Measurements from ENCODE around the gene FAM193B. TPM values are rescaled to one million over a fixed set of nuclear protein-coding genes. Genes with fewer than 3 reads are reported as not detected.
"Not testable (repeated sequence)": the region's sequence is repeated elsewhere in the genome, so short reads cannot be mapped to it uniquely, and the experiment has no call there.

FAM193B gene
- total RNA-seq, 2 experiments from 2014 or later: 58.7 to 59.3 TPM

DNA sequence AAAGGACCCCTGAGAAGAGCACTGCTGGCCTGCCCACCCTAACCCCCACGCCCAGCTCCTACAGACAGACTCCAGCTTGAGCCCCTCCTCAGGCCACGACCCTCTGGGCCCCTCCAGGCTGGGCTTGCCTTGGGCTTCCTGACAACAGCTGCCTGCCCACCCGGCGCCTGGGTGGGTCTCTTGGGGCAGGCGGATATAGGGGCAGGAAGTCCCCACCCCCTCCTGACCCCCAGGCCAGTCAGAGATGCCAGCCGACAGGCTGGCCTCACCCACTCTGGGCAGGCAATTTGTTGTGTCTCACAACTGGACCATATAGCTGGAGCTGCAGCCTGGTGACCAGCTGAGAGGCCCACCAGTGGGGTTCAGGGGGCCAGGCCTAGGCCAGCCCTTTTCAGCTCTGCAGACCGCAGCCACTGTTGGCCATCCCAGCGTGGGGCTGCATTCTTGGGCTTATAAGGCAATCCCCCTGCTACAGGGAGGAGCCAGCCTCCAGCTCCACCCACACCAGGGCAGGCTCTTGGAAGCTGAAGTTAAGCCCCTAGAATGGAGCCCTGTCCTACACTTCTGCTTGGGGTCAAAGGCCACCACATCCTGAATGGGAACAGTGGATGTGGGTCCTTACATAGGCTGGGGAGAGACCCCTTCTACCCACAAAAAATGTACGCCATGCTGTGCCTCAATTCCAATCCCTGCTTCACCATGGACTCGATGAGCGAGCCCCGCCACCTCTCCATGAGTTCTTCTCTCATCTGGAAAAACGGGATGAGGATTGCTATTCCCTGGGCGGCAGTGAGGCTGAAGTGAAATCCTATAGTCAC is 58.9 kb downstream of the FAM193B start:
- ChIA-PET POLR2A (interaction anchor here (0.7 to 2.0 kb wide), 2 partner anchors 21 to 23 kb away, joined by 3 to 9 read pairs; no protein-coding TSS in a partner anchor), CTCF (interaction anchor here (0.6 to 4.6 kb wide), 8 partner anchors 14 to 186 kb away, joined by 3 to 23 read pairs (median 6); no protein-coding TSS in a partner anchor)

DNA sequence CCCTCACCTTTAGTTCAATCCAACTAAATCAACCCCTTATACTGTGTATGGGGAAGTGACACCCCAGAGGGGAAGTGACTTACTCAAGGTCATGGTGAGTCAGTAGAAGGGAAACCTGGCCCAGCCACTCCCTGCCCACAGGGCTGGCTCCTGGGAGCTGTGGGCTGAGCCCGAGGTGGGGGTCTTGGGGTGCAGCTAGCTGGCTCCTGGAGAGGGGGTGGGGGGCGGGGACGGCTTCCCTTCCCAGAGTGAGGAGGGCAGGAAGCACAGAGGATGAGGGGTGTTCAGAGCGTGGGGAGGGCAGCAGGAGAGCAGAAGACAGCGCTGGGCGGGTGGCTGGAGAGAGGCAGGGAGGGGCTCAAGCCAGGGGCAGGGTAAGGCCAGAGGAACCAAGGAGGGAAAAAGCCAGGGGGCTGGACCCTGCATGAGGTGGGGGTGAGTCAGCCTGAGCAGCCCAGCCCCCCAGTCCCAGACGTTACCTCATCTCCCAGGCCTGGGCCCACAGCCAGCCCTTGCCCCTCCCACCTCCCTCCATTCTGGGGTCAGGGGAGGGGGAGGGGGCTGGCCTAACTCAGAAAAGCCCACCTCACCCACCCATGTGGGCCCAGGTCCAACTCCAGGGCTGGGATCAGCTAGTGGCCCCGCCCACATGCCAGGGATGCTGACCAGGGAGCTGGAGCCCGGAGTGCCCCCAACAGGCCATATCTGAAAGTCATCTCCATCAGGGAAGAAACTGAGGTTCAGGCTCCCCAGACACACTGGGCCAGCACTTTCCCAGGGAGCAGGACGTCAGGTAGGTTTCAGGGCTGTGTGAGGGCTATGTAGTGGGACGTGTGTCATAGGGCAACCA is 59.8 kb downstream of the FAM193B start:
- POLR2A ChIA-PET: interaction anchor here (0.7 to 2.0 kb wide), 3 partner anchors 22 to 108 kb away, joined by 3 to 9 read pairs (median 3); no protein-coding TSS in a partner anchor
- CTCF ChIA-PET: interaction anchor here (0.6 to 4.6 kb wide), 11 partner anchors 14 to 185 kb away, joined by 3 to 23 read pairs (median 4); no protein-coding TSS in a partner anchor

DNA sequence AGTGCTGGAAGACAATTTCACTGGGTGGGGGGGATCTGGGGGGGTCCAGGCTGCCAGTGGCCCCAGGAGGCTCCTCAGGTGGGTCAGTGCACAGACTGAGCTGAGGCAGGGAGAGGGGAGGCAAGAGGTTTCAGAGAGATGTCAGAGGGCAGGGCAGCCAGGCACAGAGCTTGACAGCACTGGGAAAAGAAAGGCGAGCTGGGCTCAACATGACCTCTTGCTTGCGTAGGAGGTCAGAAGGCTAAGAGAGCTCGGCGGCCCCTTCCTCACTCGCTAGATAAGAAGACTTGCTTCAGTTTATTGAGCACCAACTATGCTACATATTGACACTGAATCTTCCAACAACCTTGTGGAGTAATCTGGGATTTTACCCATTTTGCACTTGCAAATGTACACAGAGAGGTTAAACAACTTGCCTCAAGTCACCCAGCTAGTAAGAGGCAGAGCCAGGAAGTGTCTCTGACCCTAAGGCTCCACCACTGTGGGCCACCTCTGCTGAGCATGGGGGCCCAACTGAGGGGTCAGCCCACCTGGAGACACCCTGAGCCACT is 60.5 kb downstream of the FAM193B start:
- POLR2A ChIA-PET: interaction anchor here (0.7 to 1.5 kb wide), 4 partner anchors 17 to 108 kb away, joined by 3 to 4 read pairs (median 4); no protein-coding TSS in a partner anchor
- CTCF ChIA-PET: interaction anchor here (1.0 to 4.2 kb wide), 7 partner anchors 11 to 90 kb away, joined by 3 to 19 read pairs (median 3); no protein-coding TSS in a partner anchor

DNA sequence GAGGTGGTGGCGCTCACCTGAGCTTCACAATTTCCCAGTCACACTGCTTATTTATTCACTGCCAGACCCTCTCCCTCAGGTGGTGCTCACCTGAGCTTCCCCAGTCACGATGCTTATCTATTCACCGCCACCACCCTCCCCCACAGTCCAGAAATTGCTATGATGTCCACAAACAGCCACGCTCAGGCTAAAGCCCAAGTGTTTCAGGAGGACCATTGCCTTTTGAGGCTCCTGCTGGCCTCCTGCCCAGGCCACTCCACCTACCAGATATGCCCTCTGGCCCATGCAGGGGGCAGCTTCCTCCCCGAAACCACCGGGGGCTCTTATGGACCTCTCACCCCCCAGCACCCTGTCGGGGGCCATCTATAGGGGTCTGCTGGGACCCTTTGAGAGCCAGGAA is 61.5 kb downstream of the FAM193B start:
- CTCF ChIA-PET: interaction anchor here (1.2 to 4.2 kb wide), 5 partner anchors 8 to 89 kb away, joined by 3 to 19 read pairs (median 6); no protein-coding TSS in a partner anchor
- POLR2A ChIA-PET: interaction anchor here (0.9 to 1.5 kb wide), 2 partner anchors 16 to 21 kb away, joined by 3 to 4 read pairs; no protein-coding TSS in a partner anchor

DNA sequence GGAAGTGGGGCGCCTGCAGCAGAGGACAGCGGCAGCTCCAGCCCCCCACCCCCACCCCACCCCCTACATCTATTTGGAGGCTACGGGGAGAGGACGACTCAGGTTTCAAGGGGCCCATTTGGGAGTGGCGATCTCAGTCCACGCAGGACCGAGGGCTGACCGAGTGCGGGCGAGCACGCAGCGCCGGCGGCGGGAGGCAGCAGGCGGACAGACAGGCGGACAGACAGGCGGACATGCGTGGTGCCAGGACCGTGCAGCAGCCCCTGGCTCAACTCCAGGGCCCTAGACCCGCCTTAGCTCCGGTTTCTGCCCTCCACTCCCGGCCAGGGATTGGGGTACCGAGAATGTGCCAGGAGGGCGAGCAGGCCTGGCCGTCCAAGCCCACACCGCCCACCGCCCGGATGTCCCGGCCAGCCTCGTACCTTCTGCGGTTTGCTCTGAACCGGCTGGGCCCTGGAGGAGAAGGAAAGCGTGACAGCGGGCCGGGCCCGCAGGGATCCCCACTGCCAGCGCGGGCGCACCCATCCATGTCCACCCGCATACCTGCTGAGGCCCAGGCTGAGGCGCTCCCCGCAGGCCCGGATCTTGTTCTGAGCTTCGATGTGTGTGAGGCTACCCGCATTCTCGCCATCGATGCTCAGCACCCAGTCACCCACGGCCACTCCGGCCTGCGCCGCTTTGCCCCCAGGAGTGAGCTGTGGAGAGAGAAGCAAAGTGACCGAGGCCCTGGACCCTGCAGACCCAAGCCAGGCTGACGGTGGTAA is 62.2 kb downstream of the FAM193B start:
- ChIA-PET POLR2A (interaction anchor here (1.5 kb wide), 1 partner anchor 16 kb away, joined by 4 read pairs; no protein-coding TSS in a partner anchor), CTCF (interaction anchor here (1.2 to 4.2 kb wide), 4 partner anchors 9 to 88 kb away, joined by 4 to 19 read pairs (median 6); no protein-coding TSS in a partner anchor)

DNA sequence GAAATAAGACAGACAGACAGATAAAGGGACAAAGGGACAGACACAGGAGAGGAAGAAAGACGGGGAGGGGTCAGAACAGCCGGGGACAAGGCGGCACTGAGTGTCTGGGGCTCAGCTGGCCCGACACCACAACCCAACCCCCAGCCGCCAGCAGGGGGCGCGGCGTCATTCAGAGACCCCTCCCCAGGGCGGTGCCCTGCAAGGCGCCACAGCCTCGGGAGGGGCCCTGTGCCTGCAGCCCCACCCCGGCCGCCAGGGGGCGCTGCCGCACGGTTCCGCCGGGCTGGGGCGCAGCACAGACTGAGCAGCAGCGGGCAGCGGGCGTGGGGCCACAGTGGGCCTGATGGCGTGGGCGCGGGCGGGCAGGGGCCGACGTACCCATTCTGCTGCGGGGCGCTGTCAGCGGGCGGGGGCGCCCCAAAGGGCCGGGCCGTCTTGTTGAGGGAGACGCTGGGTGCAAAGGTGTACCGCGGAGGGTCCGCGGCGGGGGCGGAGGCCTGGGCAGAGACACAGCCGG is 62.9 kb downstream of the FAM193B start:
- ChIA-PET POLR2A (no interaction called here), CTCF (interaction anchor here (1.2 to 1.4 kb wide), 2 partner anchors 13 to 17 kb away, joined by 3 to 4 read pairs; no protein-coding TSS in a partner anchor)

DNA sequence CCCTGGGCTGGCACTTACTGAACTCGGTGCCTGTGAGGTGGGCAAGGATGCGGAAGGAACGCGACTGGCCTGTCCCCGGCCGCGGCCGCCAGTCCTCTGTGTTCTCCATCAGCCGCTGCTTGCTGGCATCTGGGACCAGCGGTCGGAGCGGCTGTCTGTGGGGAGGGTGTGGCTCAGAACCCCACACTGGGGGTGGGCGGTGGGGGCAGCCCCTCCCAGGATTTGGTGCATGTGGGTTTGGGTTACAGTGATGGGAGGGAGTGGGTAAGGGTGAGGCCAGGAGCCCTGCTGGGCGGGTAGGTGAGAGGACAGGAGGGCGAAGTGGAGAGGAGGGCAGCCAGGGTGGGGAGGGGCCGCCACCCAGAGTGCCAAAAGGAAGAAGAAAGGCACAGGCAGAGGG is 63.4 kb downstream of the FAM193B start:
- CTCF ChIA-PET: interaction anchor here (1.2 to 1.4 kb wide), 2 partner anchors 12 to 17 kb away, joined by 3 to 4 read pairs; no protein-coding TSS in a partner anchor
- POLR2A ChIA-PET: no interaction called here

DNA sequence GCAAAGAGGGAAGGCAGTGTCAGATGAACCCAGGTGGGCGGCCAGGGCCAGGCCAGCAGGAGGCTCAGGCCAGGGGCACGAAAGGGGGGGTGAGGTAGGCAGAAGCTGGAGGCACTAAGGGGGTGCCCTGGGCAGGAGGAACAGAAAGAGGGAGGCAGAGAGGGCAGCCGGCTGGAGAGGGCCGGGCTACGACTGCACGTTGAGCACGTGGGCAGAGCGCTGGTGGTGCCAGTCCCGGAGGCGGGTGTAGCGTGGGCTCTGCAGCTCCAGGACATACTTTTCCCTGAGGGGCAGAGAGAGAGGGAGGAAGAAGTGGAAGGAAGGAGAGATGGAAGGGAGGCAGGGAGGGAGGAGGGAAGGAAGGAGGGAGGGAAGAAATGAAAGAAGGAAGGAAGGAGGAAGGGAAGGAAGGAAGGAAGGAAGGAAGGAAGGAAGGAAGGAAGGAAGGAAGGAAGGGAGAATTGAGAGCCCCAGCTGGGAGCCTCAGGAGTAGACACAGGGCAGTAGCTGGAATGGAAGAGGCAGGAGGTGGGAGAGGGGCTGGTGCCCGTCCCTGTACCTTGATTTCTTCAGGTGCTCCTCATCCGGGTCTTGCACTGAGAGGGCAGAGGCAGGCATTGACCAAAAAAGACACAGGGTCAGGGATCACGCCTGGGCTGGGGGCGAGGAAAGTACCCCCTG is 63.9 kb downstream of the FAM193B start:
- ChIA-PET POLR2A (interaction anchor here (0.7 kb wide), 1 partner anchor 86 kb away, joined by 9 read pairs; no protein-coding TSS in a partner anchor), CTCF (interaction anchor here (1.2 kb wide), 1 partner anchor 16 kb away, joined by 3 read pairs; no protein-coding TSS in a partner anchor)

DNA sequence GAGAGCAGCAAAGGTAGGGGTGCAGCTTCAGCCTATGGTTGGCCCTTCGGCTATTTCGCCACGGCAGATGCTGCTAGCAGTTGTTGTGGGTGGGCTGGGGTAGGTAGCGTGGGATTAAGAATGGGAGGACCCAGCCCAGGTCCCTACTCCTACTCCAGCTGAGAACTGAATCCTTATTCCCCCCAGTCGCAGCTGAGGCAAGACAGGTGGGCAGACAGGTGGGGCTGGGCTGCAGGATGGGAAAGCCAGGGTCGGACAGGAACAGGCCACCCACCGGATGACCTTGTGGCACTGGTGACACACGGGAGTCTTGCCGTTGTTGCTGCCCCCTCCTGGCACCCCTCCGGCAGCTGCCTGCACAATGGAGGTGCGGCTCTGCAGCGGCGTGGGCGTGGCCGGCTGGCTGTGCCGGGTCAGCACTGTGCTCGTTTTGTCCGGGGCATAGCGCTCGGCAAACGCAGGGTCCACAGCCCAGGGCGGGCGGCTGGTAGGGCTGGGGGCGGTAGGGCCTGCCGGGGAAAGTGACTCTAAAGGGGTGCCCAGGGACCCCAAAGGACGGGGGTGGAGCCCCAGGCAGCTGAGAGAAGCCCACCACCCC is 65.1 kb downstream of the FAM193B start:
- ChIA-PET POLR2A (interaction anchor here (0.6 kb wide), 1 partner anchor 9 kb away, joined by 3 read pairs; no protein-coding TSS in a partner anchor), CTCF (interaction anchor here (1.3 to 2.2 kb wide), 2 partner anchors 12 to 179 kb away, joined by 4 to 6 read pairs; no protein-coding TSS in a partner anchor)

DNA sequence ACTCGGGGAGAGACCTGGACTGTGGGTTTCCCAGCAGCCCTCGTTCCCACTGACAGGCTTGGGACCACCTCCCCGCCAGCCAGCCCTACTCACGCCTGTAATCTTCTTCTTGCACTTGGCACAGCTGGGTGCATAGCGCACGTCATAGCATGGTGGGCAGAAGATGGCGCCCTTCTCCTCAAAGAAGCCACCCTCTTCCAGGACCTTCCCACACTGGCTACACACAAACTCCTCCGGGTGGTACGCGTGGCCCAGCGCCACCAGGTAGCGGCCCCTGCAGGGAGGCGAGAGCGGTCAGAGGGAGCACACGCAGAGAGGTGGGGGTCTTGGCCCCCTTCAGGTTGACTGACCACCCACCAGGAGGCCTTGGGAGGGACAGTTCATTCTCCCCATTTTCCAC is 66.4 kb downstream of the FAM193B start:
- ChIA-PET POLR2A (no interaction called here), CTCF (interaction anchor here (1.3 to 2.2 kb wide), 3 partner anchors 14 to 178 kb away, joined by 3 to 6 read pairs (median 4); no protein-coding TSS in a partner anchor)

DNA sequence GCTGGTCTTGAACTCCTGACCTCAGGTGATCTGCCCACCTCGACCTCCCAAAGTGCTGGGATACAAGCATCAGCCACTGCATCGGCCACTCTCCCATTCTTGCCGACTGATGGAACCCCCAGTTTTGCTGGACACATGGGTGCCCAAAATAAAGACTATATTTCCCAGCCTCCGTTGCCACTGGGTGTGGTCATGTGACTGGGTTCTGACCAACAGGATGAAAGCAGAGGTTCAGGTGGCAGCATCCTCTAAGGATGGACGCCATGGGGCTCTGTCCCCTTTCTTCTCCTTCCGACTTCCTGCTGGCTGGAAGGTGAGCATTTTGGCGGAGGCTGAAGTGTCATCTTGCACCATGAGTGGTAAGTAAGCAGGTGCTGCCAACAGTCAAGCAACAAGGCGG is 67.2 kb downstream of the FAM193B start:
- CTCF ChIA-PET: interaction anchor here (0.6 kb wide), 1 partner anchor 109 kb away, joined by 5 read pairs; no protein-coding TSS in a partner anchor
- POLR2A ChIA-PET: no interaction called here

DNA sequence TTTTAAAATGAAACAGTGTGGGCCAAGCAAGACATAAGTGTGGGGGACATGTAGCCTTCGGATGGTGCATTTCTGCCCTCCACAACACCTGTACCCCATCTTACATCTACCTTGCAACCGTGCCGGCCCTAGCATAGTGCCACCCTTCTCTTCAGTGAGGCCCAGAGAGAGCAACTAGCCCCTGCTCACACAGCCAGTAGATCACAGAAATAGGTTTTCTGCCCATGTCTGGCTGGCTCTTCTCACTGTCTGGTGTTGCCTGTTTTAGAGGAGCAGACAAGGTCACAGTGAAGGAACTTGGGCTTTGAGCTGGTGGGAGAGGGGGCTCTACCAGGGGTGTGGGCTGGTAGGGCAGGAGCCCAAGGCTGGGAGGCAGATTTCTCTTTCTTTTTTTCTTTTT is 68.1 kb downstream of the FAM193B start:
- POLR2A ChIA-PET: no interaction called here
- CTCF ChIA-PET: no interaction called here

DNA sequence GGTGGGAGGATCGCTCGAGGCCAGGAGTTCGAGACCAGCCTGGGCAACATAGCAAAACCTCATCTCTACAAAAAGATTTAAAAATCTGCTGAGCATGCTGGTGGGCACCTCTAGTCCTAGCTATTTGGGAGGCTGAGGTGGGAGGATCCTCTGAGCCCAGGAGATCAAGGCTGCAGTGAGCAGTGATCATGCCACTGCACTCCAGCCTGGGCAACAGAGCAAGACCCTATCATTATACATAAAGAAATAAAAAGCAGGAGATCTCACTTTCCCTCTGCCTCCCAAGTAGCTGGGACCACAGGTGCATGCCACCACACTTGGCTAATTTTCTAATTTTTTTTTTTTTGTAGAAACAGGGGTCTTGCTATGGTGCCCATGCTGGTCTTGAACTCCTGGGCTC is 68.6 kb downstream of the FAM193B start:
- CTCF ChIA-PET, POLR2A ChIA-PET: not testable (repeated sequence)

DNA sequence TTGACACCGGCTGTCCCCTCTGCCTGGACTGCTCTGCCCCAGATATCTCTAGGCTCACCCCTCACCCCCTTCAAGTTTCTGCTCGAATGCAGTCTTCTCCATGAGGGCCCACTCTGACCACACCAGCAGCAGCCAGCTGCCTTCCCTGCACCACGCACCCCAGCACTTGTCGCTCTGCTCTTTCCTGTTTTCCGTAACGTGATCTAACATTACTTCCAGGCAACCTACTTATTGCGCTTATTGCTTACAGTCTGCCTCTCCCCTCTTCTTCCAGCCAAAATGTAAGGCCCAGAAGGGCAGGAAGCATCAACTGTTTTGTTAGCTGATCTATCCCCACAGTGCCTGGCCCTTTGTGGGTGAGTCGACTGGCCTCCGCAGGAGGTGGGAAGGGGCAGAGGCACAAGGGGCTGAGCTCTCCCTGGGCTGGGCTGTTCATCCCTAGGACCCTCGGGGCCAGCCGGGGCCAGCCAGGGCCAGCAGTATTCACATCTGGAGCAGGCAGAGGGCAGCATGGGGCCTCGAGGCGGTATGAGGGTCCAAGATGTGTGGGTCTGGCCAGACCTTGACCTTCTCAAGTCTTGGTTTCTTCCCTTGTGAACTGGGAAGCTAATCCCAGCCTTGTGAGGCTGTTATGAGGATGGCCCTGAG is 69.3 kb downstream of the FAM193B start:
- ChIA-PET POLR2A (no interaction called here), CTCF (interaction anchor here (0.6 kb wide), 1 partner anchor 402 kb away, joined by 3 read pairs; no protein-coding TSS in a partner anchor)

DNA sequence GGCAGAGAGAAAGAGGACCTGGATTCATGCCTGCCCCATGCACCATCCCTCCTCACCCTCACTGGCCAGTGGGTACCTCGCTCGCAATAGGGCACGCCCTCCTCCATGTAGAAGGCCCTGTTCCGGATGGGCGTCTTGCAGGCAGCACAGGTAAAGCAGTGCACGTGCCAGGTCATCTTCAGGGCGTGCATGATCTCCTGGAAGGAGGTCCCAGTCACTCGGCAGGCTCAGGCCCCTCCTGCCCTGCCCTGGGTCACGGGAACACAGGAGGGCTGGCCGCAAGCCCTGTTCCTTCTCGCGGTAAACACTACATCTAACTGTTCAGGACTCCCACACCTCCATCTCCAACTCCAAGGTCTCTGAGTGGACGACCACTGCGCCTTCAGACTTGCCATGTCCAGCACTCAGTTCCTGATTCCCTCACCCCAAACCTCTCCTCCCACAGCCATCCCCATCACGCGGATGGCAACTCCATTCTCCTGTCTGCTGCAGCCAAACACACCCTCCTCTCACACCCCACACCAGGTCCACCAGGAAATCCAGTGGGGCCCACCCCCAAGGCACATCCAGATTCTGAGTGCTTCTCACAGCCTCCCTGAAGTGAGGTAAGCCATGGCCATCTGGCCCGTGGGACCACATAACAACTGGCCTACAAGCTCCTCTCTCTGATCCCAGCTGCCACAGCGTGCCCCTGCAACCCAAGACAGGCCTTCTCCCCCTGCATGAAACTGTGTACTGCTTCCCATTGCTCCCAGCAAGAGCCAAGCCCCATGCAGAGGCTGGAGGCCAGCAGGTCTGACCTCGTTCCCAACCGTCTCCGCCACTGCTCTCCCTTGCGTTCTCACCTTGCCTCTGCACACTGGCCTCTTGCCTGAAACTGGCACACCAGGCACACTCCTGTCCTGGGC is 70.1 kb downstream of the FAM193B start:
- ChIA-PET CTCF (no interaction called here), POLR2A (no interaction called here)

Measured in activated CD8-positive, alpha-beta memory T cell treated with anti-CD3 and anti-CD28 coated beads for 36 hours (primary cell).